Measurements from ENCODE around the gene ZDHHC19. TPM values are rescaled to one million over a fixed set of nuclear protein-coding genes. Genes with fewer than 3 reads are reported as not detected.
A peak's percentile ranks its signal among the peaks of the same experiment; 100 is the strongest.

Gene ZDHHC19
- total RNA-seq, 1 donor from 2014 or later, result not detected

DNA sequence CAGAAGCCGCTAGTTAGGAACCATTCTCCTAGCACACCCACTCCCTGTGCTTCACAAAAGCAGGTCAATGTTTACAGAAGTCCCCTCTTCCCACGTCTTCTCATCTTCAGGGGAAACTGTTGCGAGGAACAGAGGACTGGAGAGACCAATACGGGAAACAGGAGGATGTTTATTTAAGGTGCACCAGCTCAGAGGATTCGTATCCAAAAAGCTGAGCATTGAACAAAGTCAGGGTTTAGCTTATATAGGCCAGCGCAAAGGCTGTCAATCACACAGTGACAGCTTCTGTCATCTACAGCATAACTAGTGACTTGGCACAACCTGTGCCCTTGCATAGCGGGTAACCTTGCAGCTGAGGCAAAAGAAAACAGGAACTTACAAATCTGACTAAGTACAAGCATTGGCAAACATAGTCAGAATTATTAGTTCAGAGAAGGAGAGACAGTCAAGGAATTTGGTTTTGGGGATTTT lies 61.3 kb downstream of the ZDHHC19 start:
- DNase-seq (no peak), ATAC-seq (peak; percentile 26)
- no peaks in the 10 kb centered on the region for H3K27me3 ChIP-seq
- H3K27ac ChIP-seq, result no peak overlapping the region
- no peaks in the 10 kb centered on the region for H3K36me3 ChIP-seq
- TF ChIP-seq, protein P1, sequence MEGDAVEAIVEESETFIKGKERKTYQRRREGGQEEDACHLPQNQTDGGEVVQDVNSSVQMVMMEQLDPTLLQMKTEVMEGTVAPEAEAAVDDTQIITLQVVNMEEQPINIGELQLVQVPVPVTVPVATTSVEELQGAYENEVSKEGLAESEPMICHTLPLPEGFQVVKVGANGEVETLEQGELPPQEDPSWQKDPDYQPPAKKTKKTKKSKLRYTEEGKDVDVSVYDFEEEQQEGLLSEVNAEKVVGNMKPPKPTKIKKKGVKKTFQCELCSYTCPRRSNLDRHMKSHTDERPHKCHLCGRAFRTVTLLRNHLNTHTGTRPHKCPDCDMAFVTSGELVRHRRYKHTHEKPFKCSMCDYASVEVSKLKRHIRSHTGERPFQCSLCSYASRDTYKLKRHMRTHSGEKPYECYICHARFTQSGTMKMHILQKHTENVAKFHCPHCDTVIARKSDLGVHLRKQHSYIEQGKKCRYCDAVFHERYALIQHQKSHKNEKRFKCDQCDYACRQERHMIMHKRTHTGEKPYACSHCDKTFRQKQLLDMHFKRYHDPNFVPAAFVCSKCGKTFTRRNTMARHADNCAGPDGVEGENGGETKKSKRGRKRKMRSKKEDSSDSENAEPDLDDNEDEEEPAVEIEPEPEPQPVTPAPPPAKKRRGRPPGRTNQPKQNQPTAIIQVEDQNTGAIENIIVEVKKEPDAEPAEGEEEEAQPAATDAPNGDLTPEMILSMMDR (IDR thresholded peaks at IDR 0.05), result no peak
- intact Hi-C loops (cut with DNase I), result no loop called here
- H3K4me3 ChIP-seq, result no peak overlapping the region
- no peaks in the 10 kb centered on the region for H3K4me1 ChIP-seq
- no peaks in the 10 kb centered on the region for H3K9me3 ChIP-seq

DNA sequence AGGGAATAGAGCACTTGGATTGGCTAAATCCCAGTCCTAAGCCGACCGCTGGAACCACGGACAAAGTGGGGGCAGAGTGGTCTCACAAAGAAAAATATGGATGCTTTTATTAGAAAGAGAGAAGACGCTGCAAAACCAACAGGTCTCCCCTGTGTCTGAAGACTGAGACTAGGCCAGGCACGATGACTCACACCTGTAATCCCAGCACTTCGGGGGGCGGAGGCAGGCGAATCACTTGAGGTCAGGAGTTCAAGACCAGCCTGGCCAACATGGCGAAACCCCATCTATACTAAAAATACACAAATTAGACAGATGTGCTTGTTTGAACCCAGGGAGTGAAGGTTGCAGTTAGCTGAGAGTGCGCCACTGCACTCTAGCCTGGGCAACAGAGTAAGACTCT lies 61.8 kb downstream of the ZDHHC19 start:
- no peak for DNase-seq
- Histone ChIP-seq H3K27ac (no peak overlapping the region), H3K4me3 (no peak overlapping the region), H3K4me1 (no peaks in the 10 kb centered on the region), H3K27me3 (no peaks in the 10 kb centered on the region), H3K9me3 (no peaks in the 10 kb centered on the region), H3K36me3 (no peaks in the 10 kb centered on the region)
- intact Hi-C loops (cut with DNase I), result no loop called here
- ATAC-seq, result no peak
- TF ChIP-seq, protein P1 (IDR thresholded peaks at IDR 0.05), result no peak

Other genes with a start within 250 kb of the ZDHHC19 start
- gene TFRC, start 129.3 kb downstream of the ZDHHC19 start, total RNA-seq, result 248 TPM
- gene SLC51A, start 5.1 kb upstream of the ZDHHC19 start, total RNA-seq, result not detected
- 58.4 TPM for gene PCYT1A, start 76.3 kb upstream of the ZDHHC19 start, total RNA-seq
- 2.6 TPM for gene DYNLT2B, start 106.8 kb upstream of the ZDHHC19 start, total RNA-seq
- 22.4 TPM for gene TM4SF19, start 127.0 kb upstream of the ZDHHC19 start, total RNA-seq
- gene UBXN7, start 221.0 kb upstream of the ZDHHC19 start, total RNA-seq, result 54.0 TPM

All from upper lobe of right lung (tissue), 1 donor.